ENCODE results near the gene RAPGEF6. TPM values are rescaled to one million over a fixed set of nuclear protein-coding genes. Genes with fewer than 3 reads are reported as not detected.

RAPGEF6 gene
- total and polyA plus RNA-seq, 2 of the 4 experiments (the other 2 are of a cell fraction): 5.8 to 18.8 TPM

GRCh38 chr5:131541762-131542161 is 93.3 kb downstream of the RAPGEF6 start:
- H4K8ac ChIP-seq (ENCODE audit: low read depth in 2 of 2, low read length in 2 of 2): no peak overlapping the region
- H3K4ac ChIP-seq (ENCODE audit: low read depth, low read length): no peak overlapping the region
- H2BK20ac ChIP-seq (ENCODE audit: low read depth, low read length): no peak overlapping the region
- H3K14ac ChIP-seq (replicated peaks; ENCODE audit: low read depth, low read length): no peak overlapping the region
- H3K23ac ChIP-seq (ENCODE audit: low read depth, low read length): no peak overlapping the region
- H4K5ac ChIP-seq (ENCODE audit: low read depth, low read length): no peak overlapping the region
- no peak overlapping the region for H3K9ac ChIP-seq (ENCODE audit: low read depth, low read length)
- no peak overlapping the region for H4K91ac ChIP-seq (ENCODE audit: insufficient read depth, low read depth, low read length)
- H2AFZ ChIP-seq (replicated peaks; ENCODE audit: low read length, poor library complexity): no peak overlapping the region
- H3K18ac ChIP-seq (ENCODE audit: low read depth, low read length): no peak overlapping the region
- in situ Hi-C loops (cut with MboI; ENCODE audit: low sequenced_read_pairs): no loop called here
- no peak overlapping the region for H2AK9ac ChIP-seq (replicated peaks; ENCODE audit: low read depth, low read length, poor library complexity)
- WGBS, 2 experiments (ENCODE audit: extremely low coverage in 2 of 2, insufficient read length in 1 of 2): no CpG with 5 or more reads among the region's 1 CpG
- H2AK5ac ChIP-seq (ENCODE audit: low read depth, low read length): no peak overlapping the region
- H3K9me1 ChIP-seq (ENCODE audit: insufficient read depth, low read length): no peaks in the 10 kb centered on the region; the same call in 1 of the 2 replicates
- H3K36me3 ChIP-seq (ENCODE audit: control insufficient read depth, insufficient read depth, low read length): no peaks in the 10 kb centered on the region
- H2BK5ac ChIP-seq (ENCODE audit: low read depth, low read length, poor library complexity, severe bottlenecking): peak overlapping the region; percentile 27
- dilution Hi-C loops (cut with HindIII; ENCODE audit: low sequenced_read_pairs, unreplicated experiment): no loop called here
- POLR2A ChIA-PET (ENCODE audit: unreplicated experiment): no interaction called here
- TF ChIP-seq RFX5 (IDR thresholded peaks at IDR 0.05; ENCODE audit: low read depth, low read length): no peak
- TF ChIP-seq ELK1 (IDR thresholded peaks at IDR 0.05; ENCODE audit: borderline replicate concordance, low read depth, low read length): no peak
- no peak for TF ChIP-seq BHLHE40 (IDR thresholded peaks at IDR 0.05; ENCODE audit: low read depth, low read length)
- TF ChIP-seq CHD1 (IDR thresholded peaks at IDR 0.05; ENCODE audit: low read depth, low read length): no peak
- no peak for TF ChIP-seq RAD21 (IDR thresholded peaks at IDR 0.05; ENCODE audit: low read length)
- no peak for TF ChIP-seq MAZ (IDR thresholded peaks at IDR 0.05; ENCODE audit: borderline replicate concordance, low read depth, low read length)
- TF ChIP-seq RCOR1 (IDR thresholded peaks at IDR 0.05; ENCODE audit: insufficient replicate concordance, low read length): no peak
- no peak for TF ChIP-seq CEBPB (IDR thresholded peaks at IDR 0.05; ENCODE audit: low read depth, low read length)
- no peak; the same call in 1 of the 2 replicates for TF ChIP-seq FOS (IDR thresholded peaks at IDR 0.05; ENCODE audit: low read depth, low read length)
- no peak for TF ChIP-seq MXI1 (IDR thresholded peaks at IDR 0.05; ENCODE audit: borderline replicate concordance, low read depth, low read length)
- TF ChIP-seq CTCF (conservative IDR thresholded peaks at IDR 0.05; ENCODE audit: low read depth, low read length): no peak
- no peak for TF ChIP-seq SMC3 (IDR thresholded peaks at IDR 0.05; ENCODE audit: low read depth, low read length)
- no peak for TF ChIP-seq USF2 (IDR thresholded peaks at IDR 0.05; ENCODE audit: low read depth, low read length)
- no peak for TF ChIP-seq NFE2L2 (IDR thresholded peaks at IDR 0.05; ENCODE audit: low read depth, low read length)
- TF ChIP-seq POLR2A (IDR thresholded peaks at IDR 0.05; ENCODE audit: low read depth, low read length): no peak
- TF ChIP-seq MAFK (IDR thresholded peaks at IDR 0.05; ENCODE audit: low read depth, low read length): no peak
- H3K4me3 ChIP-seq (ENCODE audit: insufficient read depth, low read depth, low read length): no peak overlapping the region
- DNase-seq (peak; percentile 73), ATAC-seq (ENCODE audit: low read depth) (no peak; the same call in 1 of the 2 replicates)
- peaks cover 7 to 17% of the 10 kb centered on the region in 2 experiments for H3K79me1 ChIP-seq (ENCODE audit: low read depth in 1 of 2, low read length in 2 of 2)
- H3K27ac ChIP-seq (ENCODE audit: insufficient read depth, low read length): no peak overlapping the region
- H2BK120ac ChIP-seq (ENCODE audit: low read depth, low read length): no peak overlapping the region
- H2BK15ac ChIP-seq (ENCODE audit: low read depth, low read length): no peak overlapping the region
- peaks cover 7% of the 10 kb centered on the region for H3K4me1 ChIP-seq (ENCODE audit: control insufficient read depth, insufficient read depth, low read length)
- CTCF ChIA-PET: interaction anchor here (1.2 kb wide), 1 partner anchor 12 kb away, joined by 3 read pairs; no protein-coding TSS in a partner anchor
- no peaks in the 10 kb centered on the region for H4K20me1 ChIP-seq (ENCODE audit: insufficient read depth, low read length)
- H3K27me3 ChIP-seq (ENCODE audit: control insufficient read depth, insufficient read depth, low read length): no peaks in the 10 kb centered on the region
- no TSS peak for BruUV-seq (replicated peaks)
- intact Hi-C loops (cut with micrococcal nuclease): no loop called here
- H3K56ac ChIP-seq (ENCODE audit: extremely low read depth, insufficient read depth, low read length): no peak overlapping the region
- H3K9me3 ChIP-seq (ENCODE audit: control insufficient read depth, insufficient read depth, low read length): no peaks in the 10 kb centered on the region
- no peak overlapping the region for H3K4me2 ChIP-seq (ENCODE audit: low read depth, low read length)

All from IMR-90 (cell line).